HG02798 (cell line): ENCODE measurements around the gene CLEC4M.
"Not testable (repeated sequence)": the region's sequence is repeated elsewhere in the genome, so short reads cannot be mapped to it uniquely, and the experiment has no call there.

Source experiments
- ATAC-seq: cut with Tn5 transposase; IDR thresholded peaks from one replicate; pipeline ENCODE4 v1.9.1; 2021; ENCODE audit warnings: mild to moderate bottlenecking; ENCODE audit not compliant: unreplicated experiment, poor library complexity

CLEC4M gene

DNA sequence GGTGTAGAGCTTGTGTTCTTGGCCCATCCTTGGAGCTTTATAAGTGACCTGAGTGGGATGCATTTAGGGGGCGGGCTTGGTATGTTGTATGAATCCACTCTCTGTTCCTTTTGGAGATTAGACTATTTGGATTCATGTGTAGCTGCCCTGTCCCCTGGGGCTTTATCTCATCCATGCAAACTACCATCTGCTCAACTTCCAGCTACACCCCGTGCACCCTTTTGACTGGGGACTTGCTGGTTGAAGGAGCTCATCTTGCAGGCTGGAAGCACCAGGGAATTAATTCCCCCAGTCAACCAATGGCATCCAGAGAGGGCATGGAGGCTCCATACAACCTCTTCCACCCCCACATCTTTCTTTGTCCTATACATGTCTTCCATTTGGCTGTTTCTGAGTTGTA lies 6.1 kb downstream of the CLEC4M start:
- no peak for ATAC-seq

DNA sequence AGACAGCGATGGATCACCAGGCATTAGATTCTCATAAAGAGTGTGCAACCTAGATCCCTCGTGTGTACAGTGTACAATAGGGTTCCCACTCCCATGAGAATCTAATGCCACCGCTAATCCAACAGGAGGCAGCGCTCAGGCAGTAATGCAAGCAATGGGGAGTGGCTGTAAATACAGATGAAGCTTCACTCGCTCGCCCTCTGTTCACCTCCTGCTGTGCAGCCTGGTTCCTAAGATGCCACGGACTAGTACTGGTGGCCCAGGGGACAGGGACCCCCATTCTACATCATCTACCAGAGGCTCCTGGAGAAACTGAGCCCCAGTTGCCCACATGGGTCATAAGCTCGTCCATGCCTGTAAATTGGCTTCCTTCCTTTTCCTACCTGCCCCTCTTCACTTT lies 8.0 kb downstream of the CLEC4M start:
- no peak for ATAC-seq

DNA sequence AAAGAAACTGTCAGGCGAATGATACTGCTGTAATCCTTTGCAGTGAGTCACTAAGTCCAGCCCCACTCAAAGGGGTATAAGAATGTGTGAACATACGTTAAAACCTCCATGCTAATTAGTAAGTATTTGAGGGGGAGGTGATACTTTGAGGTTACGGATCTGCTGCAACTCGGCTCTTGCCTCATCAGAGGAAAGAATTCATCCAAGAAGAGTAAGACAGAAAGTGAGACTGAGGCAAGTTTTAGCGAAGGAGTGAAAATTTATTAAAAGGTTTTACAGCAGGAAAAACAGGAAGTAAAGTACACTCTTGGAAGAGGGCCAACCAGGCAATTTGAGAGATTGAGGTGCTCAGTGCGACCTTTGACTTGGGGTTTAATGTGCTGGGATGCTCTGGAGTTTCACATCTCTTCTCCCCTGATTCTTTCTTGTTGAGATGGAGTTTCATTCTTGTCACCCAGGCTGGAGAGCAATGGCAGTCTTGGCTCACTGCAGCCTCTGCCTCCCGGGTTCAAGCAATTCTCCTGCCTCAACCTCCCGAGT lies 9.8 kb downstream of the CLEC4M start:
- no peak for ATAC-seq

DNA sequence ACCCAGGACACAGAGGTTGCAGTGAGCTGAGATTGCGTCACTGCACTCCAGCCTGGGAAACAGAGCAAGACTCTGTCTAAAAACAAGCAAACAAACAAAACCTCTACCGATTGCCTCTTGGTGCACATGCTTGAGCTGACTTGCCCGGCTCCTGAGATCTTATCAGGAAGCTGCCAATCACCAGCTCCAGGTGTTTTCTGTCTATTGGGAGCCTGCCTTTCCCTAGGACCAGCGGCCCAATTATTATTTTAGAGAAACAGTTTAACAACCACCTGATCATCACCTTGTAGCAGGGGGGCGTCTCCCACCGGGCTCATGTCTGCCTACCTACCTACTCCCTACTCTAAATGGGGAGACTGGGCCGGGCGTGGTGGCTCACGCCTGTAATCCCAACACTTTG lies 10.8 kb downstream of the CLEC4M start:
- ATAC-seq = no peak

DNA sequence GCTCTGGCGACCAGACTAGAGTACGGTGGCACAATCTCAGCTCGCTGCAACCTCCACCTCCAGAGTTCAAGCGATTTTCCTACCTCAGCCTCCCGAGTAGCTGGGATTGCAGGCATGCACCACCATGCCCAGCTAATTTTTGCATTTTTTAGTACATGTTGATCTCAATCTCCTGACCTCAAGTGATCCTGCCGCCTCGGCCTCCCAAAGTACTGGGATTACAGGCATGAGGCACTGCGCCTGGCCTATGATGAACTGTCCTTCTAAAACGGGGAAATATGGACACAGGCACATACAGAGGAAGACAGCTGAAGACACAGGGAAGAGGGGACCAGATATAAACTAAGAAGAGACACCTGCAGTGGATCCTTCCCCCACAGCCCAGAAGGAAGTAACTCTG lies 12.7 kb downstream of the CLEC4M start:
- ATAC-seq = no peak

DNA sequence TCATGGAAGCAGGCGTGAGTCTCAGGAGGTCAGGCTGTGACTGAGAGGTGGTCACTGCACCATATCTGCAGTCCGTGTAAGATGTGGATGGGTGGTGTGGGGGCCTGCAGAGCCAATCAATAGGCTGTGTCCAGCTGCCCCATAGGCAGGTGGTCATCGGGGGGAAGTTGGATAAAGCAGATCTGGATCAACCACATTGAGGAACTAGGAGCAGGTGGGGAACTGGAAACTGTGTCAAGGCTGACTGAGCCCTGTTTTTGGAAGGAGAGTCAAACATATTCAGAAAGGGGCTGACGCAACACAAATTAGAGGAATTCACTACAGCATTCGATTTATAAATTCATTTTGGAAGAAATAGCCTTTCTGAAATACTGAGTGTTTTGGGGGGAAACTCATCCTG lies 15.0 kb downstream of the CLEC4M start:
- ATAC-seq = no peak

DNA sequence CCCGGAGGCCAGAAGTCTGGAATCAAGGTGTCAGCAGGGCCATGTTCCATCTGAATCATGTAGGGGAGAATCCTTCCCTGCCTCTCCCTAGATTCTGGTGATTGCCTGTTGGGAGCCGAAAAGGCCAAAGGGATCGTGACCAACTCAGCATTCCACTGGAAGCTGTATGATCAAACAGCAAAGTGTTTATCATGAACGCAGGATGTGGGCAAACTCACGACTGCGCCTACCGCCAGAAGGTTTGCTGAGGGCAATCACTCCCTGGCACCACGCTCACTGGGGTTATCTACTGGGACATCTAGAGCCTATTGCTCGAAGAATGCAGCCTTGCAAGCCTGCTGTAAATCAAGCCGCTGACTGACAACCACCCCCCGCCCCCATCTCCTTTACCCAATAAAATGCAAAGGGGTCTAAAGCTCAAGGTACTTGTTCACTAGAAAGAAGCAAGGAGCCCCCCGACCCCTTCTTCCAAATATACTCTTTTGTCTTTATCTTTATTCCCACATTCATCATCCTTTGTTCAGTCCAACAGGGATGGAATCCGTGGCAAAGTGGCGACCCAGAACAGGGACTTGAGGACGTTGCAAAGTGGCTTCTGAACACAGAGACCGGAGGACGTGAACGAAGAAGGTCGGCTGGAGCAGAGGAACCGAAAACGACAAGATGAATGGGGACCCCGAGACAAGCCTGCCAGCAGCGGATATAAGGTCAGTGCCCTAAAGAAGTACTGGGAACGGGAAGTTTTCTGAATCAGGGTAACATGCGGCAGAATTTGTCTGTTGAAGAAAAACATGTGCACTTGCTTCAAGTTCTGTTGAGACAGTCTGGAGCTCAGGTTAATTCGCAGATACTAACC lies 16.8 kb downstream of the CLEC4M start:
- no peak for ATAC-seq

DNA sequence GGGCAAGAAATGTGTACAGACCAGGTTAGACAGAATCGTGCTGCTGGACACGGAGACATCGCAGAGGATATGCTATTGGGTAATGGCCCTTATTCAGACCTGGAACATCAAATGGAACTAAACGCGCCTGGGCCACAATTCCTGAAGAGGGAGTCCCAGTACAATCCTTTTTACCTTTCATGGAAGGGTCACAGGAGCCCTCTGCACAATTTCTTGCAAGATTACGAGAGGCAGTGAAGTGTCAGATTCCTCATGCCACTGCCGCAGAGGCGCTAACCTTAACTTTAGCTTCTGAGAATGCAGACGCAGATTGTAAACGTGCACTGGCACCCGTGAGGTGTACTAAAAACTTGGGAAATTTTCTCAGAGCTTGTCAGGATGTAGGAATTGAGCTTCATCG lies 18.1 kb downstream of the CLEC4M start:
- ATAC-seq = no peak

DNA sequence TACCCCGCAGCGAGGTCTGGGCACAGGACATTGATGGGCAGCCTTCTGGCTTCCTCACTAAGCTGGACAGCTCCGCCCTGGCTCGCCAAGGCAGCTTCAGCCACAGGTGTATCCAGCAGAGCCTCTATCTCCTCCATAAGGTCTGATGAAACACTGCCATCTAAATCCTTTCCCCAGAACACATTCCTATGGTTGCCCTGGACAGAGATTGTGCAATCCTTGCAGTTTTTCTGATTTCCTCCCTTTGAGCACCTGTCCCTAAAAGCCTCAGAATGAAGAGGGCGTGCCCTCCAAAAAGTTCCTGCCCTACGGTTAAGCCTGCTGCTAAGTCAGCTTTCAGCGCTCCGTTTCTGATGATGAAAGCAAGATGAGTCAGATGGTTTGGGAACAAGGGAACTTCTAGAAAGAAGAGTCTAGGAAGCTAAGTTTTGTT lies 21.0 kb downstream of the CLEC4M start:
- no peak for ATAC-seq

DNA sequence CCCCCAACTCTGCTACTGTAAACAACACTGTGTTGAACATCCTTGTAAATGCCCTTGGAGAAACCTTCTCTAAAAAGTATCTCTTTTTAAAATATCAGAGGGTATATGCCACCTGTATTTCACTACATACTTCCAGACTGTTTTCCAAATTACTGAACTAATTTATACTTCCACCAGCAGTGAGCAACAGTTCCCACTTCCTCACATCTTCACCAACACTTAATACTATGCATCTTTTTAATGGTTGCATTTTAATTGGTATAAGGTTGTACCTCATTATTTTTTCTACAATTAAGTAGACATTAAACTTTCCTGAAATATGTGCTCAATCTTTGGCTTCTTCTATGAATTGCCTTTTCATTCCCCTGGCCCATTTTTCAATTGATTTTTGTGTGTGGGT lies 21.8 kb downstream of the CLEC4M start:
- no peak for ATAC-seq

DNA sequence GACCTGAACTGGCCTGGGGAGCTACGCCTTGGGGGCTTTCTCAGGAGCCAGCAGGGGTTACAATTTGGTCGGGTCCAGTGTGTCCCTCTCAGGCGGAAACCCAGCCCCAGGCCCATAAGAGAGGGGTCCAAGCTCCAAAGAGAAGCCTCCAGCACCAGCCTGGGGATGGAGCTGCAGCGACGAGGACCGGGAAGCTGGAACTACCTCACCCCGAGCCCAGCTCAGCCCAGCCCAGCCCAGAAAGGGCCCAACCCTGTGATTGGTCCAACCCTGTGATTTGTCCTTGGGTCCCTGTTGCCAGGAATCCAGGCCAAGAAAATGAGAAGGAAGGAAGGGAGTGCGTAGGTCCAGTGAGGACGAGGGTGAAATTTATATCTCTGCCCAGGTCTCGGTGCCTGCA lies 24.1 kb downstream of the CLEC4M start:
- no peak for ATAC-seq

DNA sequence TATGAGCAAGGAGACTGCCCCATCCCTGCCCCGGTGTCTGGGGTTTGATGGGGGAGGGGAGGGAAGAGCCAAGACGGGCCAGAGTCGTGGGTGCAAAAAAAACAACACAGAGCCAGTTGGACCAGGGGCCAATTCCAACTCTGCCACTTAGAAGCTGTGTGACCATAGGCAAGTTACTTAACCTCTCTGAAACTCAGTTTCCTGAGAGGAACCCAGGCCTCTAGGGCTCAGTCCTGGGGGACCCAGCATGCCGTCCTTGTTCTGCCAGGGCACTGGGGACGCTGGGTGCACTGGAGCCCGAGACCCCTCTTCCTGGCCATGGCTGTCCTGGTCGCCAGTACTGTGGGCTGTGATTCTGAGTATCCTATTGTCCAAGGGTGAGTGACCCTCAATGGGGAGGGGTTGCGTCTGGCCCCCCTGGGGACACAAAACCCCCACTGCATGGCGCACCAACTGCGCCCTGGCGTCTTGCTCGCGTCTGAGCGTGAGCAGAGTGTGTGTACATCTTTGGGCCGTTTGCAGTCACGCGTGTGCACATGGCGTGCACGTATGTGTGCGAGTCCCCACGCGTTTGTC lies 24.6 kb downstream of the CLEC4M start:
- no peak for ATAC-seq

DNA sequence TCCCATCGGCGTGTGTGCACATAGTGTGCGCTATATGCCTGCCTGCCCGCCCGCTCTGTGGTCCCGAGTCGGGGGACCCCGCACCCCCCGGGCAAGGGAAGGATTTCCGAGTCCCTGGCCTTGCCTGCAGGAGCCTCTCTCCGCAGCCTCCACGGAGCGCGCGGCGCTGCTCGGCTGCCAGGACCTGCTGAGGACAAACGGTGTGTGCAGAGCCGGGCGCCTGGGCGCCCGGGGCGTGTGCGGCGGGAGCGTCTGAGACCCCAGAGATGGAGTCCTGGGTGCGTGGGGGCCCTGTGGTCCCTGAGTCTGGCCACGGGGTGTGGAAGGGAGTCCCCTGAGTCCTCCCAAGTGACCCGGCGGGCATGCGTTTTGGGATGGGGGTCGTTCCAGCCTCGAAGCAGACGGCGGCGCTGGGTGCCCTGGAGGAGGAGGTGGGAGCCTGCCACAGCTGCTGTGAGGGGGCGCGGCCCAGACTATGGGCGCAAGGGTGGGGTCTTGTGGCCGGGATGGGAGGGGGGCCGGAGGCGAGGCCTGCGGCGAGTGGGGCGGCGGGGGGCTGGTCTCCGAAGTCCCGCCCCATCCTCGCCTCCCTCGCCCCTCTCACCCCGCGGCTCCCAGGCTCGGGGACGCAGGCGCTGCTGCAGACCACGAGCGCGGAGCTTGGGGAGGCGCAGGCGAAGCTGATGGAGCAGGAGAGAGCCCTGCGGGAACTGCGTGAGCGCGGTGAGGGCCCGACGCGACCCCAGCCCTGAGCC lies 25.3 kb downstream of the CLEC4M start:
- no peak for ATAC-seq

DNA sequence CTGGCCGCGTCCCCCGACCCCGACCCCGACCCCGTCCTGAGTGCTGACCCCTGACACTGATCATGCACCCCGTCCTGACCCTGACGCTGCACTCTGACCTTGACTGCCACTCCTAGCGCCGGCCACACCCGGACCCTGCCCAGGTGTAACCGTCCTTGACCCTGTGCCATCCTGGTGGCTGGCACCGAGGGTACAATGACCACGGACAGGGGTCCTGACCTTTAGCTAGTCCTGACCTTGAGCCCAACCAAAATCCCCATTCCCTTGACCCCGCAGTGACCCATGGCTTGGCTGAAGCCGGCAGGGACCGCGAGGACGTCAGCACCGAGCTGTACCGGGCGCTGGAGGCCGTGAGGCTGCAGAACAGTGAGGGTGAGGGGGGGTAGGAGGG lies 25.9 kb downstream of the CLEC4M start:
- no peak for ATAC-seq

DNA sequence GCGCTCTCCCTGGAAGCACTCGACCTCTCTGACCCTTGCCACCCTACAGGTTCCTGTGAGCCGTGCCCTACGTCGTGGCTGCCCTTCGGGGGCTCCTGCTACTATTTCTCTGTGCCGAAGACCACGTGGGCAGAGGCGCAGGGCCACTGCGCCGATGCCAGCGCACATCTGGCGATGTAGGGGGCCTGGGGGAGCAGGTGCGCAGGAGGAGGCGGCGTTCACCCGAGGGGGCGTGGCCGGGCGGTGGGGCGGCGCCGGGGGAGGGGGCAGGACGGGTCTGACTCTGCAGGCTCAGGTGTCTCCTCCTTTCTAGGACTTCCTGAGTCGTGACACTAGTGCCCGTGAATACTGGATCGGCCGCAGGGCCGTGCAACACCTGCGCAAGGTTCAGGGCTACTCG lies 26.4 kb downstream of the CLEC4M start:
- ATAC-seq = no peak

DNA sequence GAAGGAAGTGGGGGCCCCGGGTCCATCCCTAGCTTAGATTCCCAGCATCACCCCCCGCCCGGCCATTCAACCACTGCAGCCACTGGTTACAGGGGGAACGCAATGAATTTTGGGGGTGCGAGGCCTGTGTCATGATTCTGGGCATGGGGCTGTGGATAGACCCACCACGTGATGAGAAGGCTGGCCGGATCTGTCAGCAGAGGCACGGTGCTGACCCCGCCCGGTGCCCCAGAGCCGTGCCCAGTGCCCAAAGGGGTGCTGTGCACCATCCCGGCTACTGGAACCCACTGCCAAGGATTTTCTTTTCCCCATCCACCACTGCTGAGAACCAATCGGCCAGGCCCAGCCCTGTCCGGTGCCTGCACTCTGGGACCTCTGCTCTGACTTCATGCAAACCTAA lies 27.4 kb downstream of the CLEC4M start:
- no peak for ATAC-seq

DNA sequence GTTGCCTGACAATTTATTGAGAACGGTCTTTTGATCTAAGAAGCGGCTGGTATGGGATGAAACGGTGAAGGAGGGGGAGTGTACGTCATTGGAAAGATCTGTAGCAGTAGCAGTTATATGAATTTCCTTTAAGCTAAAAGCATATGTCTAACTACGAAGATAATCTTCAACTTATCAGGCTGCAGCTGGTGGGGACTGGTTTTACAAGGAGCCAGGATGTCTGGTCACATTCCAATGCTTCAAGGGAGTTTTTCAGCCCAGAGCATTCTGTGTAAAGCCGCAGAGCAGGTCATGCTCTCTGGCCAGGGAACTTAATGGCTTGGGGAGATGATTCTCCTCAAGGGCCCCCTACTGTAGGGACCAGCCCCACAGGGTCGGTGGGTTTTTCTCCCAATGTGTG lies 29.2 kb downstream of the CLEC4M start:
- no peak for ATAC-seq

DNA sequence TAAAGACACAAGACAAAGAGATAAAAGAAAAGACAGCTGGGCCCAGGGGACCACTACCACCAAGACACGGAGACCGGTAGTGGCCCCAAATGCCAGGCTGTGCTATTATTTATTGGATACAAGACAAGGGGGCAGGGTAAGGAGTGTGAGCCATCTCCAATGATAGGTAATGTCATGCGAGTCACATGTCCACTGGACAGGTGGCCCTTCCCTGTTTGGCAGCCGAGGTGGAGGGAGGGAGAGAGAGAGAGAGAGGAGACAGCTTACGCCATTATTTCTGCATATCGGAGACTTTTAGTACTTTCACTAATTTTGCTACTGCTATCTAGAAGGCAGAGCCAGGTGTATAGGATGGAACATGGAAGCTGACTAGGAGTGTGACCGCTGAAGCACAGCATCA lies 29.7 kb downstream of the CLEC4M start:
- not testable (repeated sequence) for ATAC-seq

DNA sequence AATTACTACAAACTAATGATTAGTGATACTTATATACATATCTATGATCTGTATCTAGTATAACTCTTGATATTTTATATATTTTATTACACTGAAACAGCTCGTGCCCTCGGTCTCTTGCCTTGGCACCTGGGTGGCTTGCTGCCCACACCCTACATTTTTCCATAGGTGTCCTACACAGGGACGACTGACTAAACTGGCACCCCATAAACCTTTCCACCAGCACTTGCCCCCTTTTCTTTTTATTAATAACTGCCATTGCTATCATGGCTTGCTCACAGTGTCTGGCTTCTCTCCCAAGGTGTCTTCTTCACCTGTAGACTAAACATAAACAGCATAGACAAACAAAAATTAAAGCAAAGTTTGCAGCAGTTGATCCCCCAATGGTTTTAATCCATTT lies 30.4 kb downstream of the CLEC4M start:
- ATAC-seq = no peak

DNA sequence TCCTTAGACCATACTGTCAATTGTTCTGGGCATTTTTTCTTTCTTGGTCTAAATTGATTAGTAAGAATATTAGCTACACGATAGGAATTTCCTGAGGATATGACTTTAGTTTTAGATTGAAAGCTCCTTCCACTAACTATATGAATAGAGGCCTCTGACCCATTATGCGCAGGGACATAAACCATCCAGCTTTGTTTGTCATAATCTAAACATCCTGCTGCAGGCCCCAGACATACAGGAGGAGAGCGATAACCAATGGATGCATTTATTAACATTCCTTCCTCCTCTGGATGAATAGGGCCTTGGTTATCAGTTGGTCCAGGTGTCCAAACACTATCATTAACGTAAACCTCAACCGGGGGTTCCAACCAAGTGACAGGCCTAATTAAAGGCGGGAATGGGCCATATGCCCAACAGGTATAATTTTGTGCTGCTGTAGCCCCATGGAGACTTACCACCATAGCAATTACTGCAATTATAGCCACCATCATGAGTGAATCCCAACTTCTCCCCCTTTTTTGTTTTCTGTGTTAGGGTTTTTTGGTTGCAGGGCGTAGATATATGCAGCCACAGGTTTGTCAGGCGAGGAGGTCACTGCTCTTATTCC lies 32.6 kb downstream of the CLEC4M start:
- no peak for ATAC-seq
